T-helper 9 cell (primary cell): ENCODE measurements around the gene CACNA1B.
"Not testable (repeated sequence)": the region's sequence is repeated elsewhere in the genome, so short reads cannot be mapped to it uniquely, and the experiment has no call there.

Experiments
- DNase-seq: peaks from one replicate; pipeline ENCODE4 v3.0.0-alpha.2; 2020

Gene CACNA1B

DNA sequence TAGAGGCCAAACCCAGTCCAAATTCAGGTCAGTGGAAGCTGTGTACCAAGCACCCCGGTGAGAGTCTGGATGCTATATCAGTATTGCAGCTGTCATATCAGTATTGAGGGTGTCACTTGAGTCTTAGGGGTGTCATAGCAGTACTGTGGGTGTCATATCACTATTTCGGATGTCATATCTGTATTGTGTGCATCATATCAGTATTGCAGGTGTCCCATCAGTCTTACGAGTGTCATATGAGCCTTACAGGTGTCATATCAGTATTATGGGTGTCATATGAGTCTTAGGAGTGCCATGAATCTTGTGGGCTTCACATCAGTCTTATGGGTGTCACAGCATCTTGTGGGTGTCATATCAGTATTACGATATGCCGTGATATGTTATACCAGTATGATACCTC is 278.2 kb downstream of the CACNA1B start:
- not testable (repeated sequence) for DNase-seq

DNA sequence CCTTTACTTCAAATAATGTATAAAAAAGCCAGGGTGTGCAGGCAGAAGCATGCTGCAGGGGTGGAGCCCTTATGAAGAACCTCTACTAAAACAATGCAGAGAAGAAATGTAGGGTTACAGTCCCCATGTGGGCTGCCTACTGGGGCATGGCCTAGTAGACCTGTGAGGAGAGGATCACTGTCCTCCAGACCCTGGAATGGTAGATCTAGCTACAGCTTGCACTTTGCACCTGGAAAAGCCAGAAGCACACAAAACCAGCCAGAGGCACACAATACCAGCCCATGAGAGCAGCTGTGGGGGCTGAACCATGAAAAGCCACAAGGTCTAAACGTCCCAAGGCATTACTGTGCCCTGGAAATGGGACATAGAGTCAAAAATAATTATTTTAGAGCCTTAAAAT is 289.2 kb downstream of the CACNA1B start:
- DNase-seq = not testable (repeated sequence)
